Panc1 (cell line): ENCODE results near the gene TCEANC2.

Experiments used
- POLR2AphosphoS5 ChIP-seq: IDR thresholded peaks from 2 replicates; pipeline ENCODE4 v1.6.1; 2012; ENCODE audit warnings: mild to moderate bottlenecking, low read depth, low read length, moderate library complexity
- TF ChIP-seq, protein P1 (sequence below): fragments of 450-650 bp; IDR thresholded peaks from 2 replicates; pipeline ENCODE4 v1.5.1; 2017; ENCODE audit warnings: mild to moderate bottlenecking

DNA sequence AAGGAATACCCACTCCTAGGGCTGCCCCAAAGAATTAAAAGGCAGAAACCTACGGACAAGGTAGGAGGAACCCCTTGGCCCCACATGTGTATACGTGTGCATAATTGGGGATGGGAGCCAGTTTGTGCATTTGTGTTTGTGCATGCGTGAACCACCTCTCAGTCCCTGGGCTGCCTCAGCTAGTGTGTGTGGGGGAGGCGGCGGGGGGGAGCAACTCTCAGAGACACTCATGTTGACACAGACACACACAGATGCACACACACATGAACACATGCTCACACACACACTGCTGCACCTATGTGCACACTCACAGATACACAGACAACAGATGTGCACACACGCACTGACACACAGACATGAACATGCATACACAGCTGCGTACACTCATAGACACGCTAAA lies 40.5 kb upstream of the TCEANC2 start:
- no peak for TF ChIP-seq POLR2AphosphoS5
- TF ChIP-seq, protein P1, sequence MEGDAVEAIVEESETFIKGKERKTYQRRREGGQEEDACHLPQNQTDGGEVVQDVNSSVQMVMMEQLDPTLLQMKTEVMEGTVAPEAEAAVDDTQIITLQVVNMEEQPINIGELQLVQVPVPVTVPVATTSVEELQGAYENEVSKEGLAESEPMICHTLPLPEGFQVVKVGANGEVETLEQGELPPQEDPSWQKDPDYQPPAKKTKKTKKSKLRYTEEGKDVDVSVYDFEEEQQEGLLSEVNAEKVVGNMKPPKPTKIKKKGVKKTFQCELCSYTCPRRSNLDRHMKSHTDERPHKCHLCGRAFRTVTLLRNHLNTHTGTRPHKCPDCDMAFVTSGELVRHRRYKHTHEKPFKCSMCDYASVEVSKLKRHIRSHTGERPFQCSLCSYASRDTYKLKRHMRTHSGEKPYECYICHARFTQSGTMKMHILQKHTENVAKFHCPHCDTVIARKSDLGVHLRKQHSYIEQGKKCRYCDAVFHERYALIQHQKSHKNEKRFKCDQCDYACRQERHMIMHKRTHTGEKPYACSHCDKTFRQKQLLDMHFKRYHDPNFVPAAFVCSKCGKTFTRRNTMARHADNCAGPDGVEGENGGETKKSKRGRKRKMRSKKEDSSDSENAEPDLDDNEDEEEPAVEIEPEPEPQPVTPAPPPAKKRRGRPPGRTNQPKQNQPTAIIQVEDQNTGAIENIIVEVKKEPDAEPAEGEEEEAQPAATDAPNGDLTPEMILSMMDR = no peak
